Kidney epithelial cell (primary cell): Measurements from ENCODE around the gene SAFB. TPM values are rescaled to one million over a fixed set of nuclear protein-coding genes. Genes with fewer than 3 reads are reported as not detected.

Experiments
- DNase-seq: peaks from one replicate; pipeline ENCODE4 v3.0.0-alpha.2; 2010; ENCODE audit warnings: low read depth
- H3K27me3 ChIP-seq: 2 replicates; pipeline ENCODE4 v1.6.0; 2011; ENCODE audit warnings: low read length; ENCODE audit not compliant: control insufficient read depth, insufficient read depth
- H3K36me3 ChIP-seq: 2 replicates; pipeline ENCODE4 v1.5.1; 2011; ENCODE audit warnings: low read length; ENCODE audit not compliant: control insufficient read depth, insufficient read depth
- H3K4me3 ChIP-seq: 2 replicates; pipeline ENCODE4 v1.5.1; 2011; ENCODE audit warnings: low read depth, mild to moderate bottlenecking, control low read depth, low read length
- CTCF ChIP-seq: IDR thresholded peaks from 2 replicates; pipeline ENCODE4 v1.5.1; 2011; ENCODE audit warnings: mild to moderate bottlenecking, moderate library complexity, low read length, control low read depth, inconsistent platforms; ENCODE audit not compliant: insufficient read depth, poor library complexity, severe bottlenecking
- total RNA-seq: library from RNA; depleted of rRNA; stranded (reverse); fragments of >200 nt; gene quantifications from 2 replicates; pipeline ENCODE4 v1.2.3, GENCODE V29; 2015

SAFB gene
- total RNA-seq, 1 donor from 2014 or later: 45.7 TPM

GRCh38 chr19:5592531-5593342 lies 30.1 kb upstream of the SAFB start:
- TF ChIP-seq CTCF: no peak
- peaks cover 3% of the 10 kb centered on the region for H3K36me3 ChIP-seq
- no peak overlapping the region for H3K4me3 ChIP-seq
- no peak for DNase-seq
- H3K27me3 ChIP-seq: no peaks in the 10 kb centered on the region

- no peak overlapping the region for H3K4me3 ChIP-seq
- no peak for TF ChIP-seq CTCF
- DNase-seq: no peak
- H3K27me3 ChIP-seq: no peaks in the 10 kb centered on the region
- peaks cover 4% of the 10 kb centered on the region for H3K36me3 ChIP-seq
Measured at GRCh38 chr19:5593343-5594255, 29.3 kb upstream of the SAFB start.

- H3K36me3 ChIP-seq: peaks cover 4% of the 10 kb centered on the region
- no peaks in the 10 kb centered on the region for H3K27me3 ChIP-seq
- TF ChIP-seq CTCF: no peak
- no peak for DNase-seq
- no peak overlapping the region for H3K4me3 ChIP-seq
Measured at GRCh38 chr19:5594521-5594950, 28.3 kb upstream of the SAFB start.

- no peak for TF ChIP-seq CTCF
- no peak overlapping the region for H3K4me3 ChIP-seq
- DNase-seq: no peak
Measured at GRCh38 chr19:5595129-5595528, 27.8 kb upstream of the SAFB start.

GRCh38 chr19:5595745-5596144 lies 27.1 kb upstream of the SAFB start:
- DNase-seq: no peak
- H3K36me3 ChIP-seq: peaks cover 6% of the 10 kb centered on the region
- TF ChIP-seq CTCF: no peak
- no peaks in the 10 kb centered on the region for H3K27me3 ChIP-seq
- H3K4me3 ChIP-seq: no peak overlapping the region

More at GRCh38 chr19:5595129-5595528, 27.8 kb upstream of the SAFB start:
- peaks cover 6% of the 10 kb centered on the region for H3K36me3 ChIP-seq
- no peaks in the 10 kb centered on the region for H3K27me3 ChIP-seq
